ENCODE results near the gene PPP1R3G.

PPP1R3G gene

DNA sequence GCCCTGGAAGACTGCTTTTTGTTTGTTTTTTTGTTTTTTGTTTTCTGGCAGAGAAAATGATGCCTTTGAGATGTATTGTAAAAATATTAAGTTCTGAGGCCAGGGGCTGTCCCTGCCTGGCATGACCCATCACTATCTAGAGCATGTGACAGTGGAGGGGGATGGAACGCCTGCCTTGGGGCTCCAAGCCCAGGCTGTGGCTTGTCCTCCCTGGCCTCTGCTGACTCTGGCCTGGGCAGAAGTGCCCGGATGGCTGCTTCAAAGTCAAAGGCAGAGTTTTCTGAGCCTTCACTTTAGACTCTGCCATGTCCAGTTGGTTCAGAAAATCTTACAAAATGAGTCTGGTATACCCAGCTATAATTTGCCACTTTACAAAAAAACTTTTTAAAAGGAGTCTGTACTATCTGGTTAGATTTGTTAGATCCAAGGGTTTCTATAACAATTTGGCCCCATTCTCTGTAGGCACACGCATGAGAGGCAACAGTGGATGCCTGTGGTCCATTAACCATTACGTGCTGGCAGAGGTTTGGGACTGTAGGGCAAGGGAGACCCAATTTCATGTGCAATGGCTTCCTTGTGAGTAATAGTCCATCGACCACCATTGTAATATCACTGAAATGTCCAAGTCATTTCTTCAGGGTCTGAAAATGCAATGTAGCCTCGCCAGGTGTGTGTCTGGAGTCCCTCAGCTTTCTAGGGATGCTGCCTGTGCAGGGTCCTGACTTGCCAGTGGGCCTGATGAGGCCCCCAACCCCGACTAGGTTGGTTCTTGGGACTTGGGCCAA is 8.3 kb downstream of the PPP1R3G start:
- DNase-seq (ENCODE audit: low read depth in 3 of 3) = no peak

DNA sequence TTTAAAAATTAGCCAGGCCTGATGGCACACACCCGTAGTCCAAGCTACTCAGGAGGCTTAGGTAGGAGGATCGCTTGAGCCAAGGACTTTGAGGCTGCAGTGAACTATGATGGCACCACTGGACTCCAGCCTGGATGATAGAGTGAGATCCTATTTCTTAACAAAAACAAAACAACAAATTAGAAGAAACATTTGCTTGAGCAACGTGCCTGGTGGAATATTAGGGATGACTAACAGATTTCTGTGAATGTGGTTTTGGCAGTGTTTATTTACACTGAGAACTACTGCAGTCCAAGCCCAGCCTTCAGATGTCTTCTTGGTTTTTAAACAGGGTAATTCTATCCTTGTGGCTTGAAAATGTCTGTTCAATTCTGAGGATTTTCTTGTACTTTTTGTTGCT is 9.2 kb downstream of the PPP1R3G start:
- DNase-seq (ENCODE audit: low read depth in 3 of 3) = no peak

DNA sequence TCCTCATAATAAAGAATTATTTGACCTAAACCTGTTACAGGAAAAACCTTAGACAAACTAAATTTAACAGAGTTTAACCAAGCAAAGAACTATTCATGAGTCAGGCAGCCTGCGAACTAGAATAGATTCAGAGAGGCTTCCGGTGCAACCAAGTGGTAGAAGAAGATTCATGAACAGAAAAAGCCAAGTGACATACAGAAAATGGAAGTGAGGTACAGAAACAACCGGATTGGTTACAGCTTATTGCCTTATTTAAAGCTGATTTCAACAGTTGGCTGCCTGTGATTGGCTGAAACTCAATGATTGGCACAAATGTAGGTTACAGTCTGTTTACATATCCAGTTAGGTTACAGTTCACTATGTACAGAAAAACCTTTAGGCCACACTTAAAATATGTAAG is 10.1 kb downstream of the PPP1R3G start:
- DNase-seq (ENCODE audit: low read depth in 3 of 3) = no peak

DNA sequence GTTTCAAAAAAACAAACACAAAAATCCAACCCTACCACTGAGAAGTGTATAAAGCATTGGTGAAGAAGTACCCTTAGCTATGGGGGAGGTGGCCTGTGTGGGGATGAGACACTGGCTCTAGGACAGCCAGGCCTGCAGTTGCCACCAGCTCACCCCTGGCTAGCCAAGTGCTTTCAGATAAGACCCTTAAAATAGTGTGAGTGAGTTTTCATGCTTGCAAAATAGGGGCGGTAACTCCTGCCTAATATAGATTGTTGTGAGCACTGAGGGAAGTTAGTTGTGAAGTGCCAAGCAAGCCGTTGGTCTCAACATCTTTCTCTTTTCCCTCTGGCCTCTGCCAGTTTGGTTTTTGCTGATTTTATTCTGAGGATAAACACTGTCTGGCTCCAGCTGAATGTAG is 11.3 kb downstream of the PPP1R3G start:
- no peak for DNase-seq (ENCODE audit: low read depth in 3 of 3)

DNA sequence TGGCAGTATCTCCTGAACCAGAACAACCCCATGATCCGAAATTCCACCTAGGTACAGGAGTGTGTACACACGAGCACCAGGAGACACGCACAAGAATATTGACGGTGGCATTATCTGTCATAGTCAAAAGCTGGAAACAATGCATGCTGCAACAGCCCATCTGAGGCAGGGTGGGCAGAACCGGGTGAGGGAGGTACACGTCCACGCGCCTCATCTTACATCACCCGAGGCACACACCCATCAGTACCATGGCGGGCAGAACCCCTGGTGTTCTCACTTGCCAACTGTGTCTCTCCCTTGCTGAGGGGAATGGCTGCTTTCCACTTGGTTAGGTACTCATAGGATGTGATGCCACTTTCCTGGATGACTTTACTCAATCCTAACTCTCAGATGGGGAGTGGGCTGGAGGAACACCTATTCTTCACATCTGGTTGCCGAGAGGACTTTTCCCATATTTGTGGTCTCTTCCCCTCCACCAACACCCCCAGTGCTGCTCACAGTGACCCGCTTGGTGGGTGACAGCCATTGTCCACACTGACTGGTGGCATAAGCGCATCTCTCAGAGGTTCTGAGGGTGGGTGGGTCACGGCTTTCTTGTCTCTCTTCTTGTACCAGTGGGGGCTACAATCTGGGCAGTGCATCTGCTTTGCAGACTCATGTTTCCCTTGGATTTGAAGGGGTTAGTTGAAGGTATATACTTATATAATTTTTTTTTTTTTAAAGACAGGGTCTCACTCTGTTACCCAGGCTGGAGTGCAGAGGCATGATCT is 13.5 kb downstream of the PPP1R3G start:
- DNase-seq (ENCODE audit: low read depth in 3 of 3) = no peak

DNA sequence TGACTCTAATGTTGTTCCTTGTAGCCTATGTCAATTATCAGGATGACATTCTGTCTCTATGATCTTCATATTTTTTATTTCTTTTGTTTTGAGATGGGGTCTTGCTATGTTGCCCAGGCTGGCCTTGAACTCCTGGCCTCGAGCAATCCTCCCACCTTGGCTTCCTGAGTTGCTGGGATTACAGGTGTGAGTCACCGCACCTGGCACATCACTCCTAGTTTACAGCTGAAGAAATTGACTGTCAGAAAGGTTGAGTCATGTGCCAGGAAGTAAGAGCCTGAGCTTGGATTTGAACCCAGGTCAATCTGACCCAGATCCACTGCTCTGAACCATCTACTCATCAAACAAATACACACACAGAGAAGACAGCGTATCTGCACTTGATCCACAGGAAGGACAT is 14.4 kb downstream of the PPP1R3G start:
- DNase-seq (ENCODE audit: low read depth in 3 of 3) = no peak

DNA sequence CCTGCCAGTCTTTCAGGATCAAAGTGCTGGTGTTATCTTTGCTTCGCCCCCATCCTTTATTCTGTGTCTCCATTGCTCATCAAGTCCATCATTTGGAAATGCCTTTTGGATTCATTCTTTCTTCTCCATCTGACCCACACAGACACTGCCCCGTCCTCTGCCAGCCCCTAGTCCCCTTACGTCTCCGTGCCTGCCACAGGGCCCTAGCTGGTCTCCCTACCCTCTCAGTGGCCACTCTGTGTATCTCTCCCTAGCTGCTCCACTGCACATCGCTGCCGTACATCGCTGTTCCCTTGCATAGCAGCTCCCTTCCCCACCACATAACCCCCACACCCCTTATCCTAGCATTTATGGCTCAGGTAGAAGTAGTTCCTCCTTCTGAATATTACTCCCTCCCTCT is 15.7 kb downstream of the PPP1R3G start:
- no peak for DNase-seq (ENCODE audit: low read depth in 3 of 3)

DNA sequence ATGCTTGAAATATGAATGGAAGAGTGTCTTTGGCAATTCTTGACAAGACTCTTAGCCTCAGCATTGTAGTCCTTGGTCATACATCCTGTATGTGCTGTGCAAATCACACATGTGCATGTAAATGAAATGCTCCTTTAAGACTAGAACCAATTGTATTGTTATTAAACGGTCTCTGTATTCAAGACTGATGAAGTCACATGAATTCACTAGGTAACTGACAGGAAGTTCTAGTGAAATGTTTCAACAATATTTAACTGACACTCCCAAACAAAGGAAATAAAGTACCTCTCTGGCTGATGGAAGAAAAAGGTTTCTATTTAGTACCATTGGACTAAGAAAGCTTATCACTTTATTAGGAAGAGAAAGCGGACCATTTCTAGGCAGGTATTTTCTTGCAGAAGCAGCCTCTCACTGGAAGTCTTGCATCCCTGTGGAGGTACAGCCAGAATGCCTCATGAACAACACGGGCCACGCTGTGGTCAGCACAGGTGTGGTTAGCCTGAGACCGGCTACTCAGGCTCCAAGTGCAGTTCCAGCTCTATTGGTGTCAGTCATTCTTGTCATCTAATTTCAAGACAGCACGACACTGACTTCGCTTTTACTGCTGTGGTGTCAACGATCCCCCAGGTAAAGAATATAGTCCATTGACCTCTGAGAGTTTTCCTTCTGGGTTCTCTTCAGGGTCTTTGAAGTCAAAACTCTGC is 17.3 kb downstream of the PPP1R3G start:
- DNase-seq (ENCODE audit: low read depth in 3 of 3) = no peak

DNA sequence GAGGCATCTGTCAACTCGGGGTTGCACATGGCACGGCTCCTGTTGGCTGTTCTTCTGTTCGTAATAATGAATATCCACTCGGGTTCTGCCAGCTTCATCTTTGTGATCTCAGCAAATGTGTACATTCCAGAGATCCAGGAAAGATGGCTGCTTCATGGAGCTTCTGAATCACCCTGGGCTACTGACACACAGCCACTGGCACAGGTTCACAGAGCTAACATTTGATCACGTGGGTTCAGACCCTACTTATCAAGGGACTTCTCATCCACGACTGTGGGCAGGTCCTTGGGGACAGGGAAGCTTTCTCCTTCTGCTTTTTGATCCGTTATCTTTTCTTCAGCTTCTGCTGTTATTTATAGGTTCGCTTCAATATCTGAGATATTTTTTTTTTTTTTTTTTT is 18.1 kb downstream of the PPP1R3G start:
- DNase-seq (ENCODE audit: low read depth in 3 of 3) = no peak

DNA sequence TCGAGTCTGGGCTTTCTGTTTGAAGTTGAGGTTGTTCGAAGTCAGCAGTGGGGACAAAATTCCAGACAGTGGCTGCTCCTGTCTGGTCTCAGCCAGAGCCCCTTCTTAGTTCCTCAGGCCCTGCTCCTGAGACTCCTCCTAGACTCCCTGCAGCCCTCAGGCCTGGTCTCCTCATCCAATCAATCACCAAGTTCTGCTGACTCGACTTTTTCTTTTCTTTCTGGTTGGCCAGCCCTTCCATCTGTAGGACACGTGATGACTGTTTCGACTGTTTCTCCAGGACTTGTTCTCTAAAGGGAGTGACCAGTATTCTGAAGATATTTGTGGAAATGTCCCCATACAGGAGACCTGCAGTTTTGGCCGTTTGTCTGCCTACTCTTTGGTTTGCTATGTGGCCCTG is 19.5 kb downstream of the PPP1R3G start:
- DNase-seq (ENCODE audit: low read depth in 3 of 3) = no peak

DNA sequence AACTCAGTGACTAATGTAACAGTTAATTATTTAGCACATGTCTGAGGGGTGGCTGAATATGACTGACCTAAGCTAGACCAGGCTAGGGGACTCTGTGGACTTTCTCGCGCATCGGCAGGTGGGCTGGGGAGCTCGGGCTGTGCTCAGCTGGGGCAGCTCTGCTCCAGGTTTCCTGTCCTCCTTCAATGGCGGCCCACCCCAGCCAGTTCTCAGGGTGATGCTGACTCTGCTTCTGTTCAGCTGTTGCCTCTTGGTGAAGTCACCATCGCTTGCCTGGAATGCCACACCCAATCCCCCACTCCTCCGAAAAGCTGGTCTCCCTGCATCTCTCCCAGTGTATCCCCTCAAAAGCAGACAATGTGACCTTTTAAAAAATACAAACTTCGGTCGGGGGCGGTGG is 20.0 kb downstream of the PPP1R3G start:
- no peak for DNase-seq (ENCODE audit: low read depth in 3 of 3)

DNA sequence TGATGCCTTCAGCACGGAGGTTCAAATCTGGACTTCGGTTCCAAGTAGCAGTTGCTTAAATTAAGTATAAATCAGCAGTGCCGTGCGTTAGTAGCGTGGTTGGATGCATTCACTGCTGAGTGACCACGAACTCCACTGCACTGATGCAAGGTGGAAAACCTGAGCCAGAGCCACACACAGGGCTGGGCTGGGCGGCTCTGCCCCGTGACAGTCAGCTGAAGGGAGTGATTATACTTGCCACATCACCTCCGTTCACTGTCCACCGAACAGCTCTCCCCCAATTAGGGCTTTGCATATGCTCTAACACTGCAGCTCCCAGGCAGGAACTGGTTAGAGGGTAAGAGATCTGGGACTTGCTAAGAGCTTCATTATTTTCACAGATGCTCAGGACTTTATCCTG is 22.2 kb downstream of the PPP1R3G start:
- DNase-seq (ENCODE audit: low read depth in 3 of 3) = no peak

DNA sequence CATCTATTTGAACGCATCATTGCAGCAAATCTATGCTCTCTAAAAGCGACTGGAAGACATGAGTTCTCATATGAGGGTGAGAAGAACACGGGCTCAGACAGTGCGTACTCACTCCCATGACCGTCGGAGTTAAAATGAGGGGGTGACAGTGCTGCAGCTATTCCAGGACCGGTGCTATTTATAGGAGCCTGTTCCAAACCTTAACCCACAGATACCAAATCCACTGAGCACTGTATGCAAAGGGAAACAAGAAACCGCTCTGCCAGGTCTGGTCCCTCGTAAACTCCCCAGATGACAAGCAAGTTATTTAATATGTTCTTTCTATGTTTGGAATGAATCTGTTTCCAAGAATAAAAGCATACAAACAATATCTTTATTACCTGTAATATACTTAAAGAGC is 22.9 kb downstream of the PPP1R3G start:
- DNase-seq (ENCODE audit: low read depth in 3 of 3) = no peak

DNA sequence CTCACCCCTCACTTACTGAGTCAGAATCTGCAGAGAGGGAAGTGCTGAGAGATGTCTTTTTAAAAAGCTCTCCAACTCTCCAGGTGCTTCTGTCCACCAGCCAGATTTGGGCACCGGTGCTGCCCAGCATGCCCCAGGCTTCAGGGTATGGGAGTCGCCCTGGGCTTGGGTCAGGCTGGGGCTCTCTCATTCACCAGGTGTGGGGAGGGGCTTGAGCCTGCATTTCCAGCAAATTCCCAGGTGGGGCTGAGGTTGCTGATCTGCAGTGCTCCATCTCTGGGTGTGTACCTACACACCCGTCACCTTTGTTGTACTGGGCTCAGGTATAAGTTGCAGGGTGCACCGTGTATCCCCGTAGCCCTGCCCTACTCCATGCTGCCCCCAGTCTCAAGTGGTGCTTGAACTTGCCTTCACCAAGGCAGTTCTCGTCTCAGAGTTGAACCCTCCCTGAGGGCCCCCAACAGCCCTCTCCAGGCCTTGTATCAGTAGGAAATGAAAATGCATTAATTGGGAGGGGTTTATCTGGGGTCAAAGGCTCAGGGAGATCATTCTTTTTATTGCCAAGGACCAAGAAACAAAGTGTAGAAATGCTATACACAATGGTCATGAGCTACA is 23.5 kb downstream of the PPP1R3G start:
- DNase-seq (ENCODE audit: low read depth in 3 of 3) = no peak

DNA sequence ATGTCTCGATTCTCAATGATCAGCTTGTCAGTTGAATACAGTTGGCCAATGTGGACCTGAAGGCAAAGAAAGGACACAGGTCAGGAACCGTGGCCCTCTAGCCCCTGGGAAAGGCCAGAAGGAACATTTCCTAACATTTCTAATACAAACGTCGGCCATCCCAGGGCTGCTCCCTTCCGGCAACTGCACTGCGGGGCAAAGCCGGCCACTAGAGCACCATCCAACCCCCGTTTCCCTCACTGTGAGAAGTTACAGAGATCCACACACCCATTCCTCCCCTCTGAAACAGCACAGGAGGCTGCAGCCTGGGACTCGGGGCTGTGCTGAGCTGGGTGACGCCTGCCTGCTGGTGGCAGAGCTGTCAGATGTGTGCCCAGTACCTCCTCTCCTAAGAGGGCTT is 24.3 kb downstream of the PPP1R3G start:
- DNase-seq (ENCODE audit: low read depth in 3 of 3) = no peak

DNA sequence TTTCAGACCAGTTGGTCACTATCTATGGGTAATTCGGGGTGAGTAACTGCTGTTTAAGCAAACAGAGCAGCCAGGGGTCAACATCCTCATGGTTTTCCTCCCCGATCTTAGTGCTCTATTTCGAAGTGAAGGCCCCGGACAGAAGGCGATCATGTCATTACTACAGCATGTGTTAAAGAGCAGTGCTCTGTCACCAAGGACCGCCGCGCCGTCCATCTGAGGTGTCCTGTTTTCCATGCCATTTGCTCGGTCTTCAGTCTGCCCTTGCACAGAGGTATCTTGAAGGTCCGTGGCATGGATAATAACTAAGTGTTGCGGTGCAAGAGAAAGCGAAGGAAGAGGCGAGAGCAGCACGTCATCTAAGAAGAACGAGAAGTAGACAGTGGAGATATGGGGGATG is 25.1 kb downstream of the PPP1R3G start:
- DNase-seq (ENCODE audit: low read depth in 3 of 3) = no peak

DNA sequence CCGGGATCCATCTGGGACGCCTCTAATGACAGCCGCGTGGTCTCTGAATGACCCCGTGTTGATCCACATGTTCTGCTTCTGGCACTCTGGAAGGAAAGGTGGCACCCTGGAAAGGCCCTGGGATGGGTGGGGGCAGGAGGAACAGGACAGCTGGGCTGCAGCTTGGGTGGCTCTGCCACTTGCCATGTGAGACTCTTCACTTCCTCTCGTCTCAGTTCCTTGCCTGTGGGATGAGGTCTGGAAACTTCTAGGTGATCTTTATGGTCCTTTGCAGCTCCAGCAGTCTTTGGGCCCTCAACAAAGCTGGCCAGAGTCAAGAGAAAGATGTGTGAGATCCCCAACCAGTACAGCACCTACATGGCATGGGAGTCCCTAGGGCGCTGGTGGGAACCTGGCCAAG is 26.5 kb downstream of the PPP1R3G start:
- no peak for DNase-seq (ENCODE audit: low read depth in 3 of 3)

DNA sequence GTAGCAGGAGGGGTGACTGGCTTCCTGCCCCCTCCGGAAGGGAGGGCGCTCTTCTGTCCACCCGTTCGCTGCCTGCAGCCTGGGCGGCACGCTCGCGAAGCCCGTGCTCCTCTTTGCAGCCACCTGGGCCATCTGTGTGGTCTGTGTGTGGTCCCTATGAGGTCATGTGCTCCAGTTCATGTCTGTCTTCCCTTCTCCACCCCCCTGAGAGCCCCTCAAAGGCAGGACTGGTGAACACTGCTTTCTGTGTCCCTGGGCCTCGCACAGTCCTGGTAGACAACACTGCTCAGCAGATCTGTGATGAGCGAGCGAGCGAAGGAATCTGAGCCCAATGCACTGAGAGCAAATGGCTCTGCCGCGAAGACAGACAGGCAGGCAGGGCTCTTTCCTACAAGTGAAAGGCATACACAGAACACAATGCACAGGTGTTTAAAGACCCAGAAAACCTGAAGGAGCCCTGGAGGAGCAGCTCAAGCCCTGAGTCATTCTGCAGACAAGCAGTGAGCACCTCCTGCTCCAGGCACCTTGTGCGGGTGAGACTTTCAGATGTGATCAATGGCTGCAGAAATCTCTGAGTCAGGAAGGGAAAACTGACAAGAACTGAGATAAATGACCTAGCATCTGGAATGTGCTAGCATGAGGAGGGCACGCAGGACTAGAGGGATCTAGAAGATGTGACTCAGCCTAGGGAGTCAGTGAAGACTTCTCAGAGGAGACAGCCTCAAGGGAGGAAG is 27.1 kb downstream of the PPP1R3G start:
- DNase-seq (ENCODE audit: low read depth in 3 of 3) = no peak

DNA sequence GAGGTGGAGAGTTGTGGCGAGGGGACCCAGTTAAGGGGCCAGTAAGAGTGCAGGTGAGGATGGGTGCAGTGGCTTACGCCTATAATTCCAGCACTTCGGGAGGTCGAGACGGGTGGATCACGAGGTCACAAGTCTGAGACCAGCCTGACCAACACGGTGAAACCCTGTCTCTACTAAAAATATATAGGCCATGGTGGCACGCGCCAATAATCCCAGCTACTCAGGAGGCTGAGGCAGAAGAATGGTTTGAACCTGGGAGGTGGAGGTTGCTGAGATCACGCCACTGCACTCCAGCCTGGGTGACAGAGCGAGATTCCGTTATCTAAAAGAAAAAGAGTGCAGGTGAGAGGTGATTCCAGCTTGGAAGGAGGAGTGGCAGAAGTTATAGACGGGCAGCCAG is 28.0 kb downstream of the PPP1R3G start:
- no peak for DNase-seq (ENCODE audit: low read depth in 3 of 3)

DNA sequence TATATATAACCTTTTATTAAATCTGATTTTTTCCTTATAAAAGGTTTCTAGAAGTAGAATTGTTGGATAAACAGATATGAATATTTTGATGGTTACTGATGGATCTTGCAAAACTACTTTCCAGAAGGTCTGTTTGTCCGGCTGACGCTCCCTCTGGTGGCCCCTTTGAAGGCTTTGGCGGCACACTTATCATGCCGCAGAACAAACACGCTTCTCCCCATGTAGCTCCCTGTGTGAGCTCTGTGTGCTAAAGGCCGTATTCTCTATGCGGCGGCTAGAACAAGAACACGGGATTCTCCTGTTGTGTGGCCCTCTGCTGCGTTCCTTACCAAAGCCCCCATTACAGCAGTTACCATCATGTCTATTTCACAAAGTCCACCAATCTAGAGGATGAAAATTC is 30.0 kb downstream of the PPP1R3G start:
- DNase-seq (ENCODE audit: low read depth in 3 of 3) = no peak

DNA sequence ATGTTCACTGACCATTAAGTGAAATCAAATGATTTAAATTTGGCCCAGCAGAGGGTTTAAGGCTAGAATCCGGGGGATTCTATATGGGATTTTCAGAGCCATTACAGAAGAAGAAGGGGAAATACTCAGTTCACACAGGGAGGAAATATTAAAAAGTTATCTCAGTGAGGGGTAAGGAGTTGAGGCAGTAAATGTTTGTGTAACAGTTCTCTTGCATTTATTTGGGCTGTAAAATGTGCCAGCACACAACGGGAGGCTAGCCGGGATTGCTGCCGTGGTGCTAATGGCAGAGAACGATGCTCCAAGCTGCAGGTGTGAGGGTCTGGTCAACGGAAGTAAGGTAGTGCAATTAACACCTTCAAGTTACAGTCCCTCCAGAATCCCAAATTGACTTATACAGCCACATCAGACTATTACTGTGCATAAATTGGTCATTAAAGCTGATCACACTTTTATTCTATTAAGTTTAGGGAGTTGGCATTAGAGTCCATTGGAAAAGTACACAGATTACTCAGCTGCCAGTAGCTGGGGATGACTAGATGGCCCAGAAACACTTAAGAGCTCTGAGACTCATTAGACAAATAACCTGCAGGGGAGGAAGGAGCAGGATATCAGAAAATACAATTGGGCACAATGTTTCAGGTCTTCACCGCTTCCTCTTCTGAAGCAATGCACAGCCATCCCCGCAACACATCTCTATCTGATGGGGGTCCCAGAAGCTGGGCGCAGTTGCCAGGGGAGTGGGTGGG is 31.3 kb downstream of the PPP1R3G start:
- no peak for DNase-seq (ENCODE audit: low read depth in 3 of 3)
